Renal cortex interstitium (tissue), 11 donors: ENCODE results near the gene TEX51. TPM values are rescaled to one million over a fixed set of nuclear protein-coding genes. Genes with fewer than 3 reads are reported as not detected.

Experiments used
- DNase-seq, 11 donors: peaks; one replicate each; pipeline ENCODE4 v3.0.0-alpha.2; 2013; ENCODE audit warnings: low read depth in 9 of 11, low spot score in 4 of 11; ENCODE audit errors: extremely low read depth in 1 of 11
- polyA plus RNA-seq, 3 donors: library from polyadenylated mRNA; unstranded; fragments of 120-200 nt; gene quantifications; one replicate each; pipeline ENCODE4 v1.2.1, GENCODE V29; 2013; ENCODE audit not compliant: insufficient read length in 3 of 3

The TEX51 gene
- polyA plus RNA-seq, 3 donors: not detected

DNA sequence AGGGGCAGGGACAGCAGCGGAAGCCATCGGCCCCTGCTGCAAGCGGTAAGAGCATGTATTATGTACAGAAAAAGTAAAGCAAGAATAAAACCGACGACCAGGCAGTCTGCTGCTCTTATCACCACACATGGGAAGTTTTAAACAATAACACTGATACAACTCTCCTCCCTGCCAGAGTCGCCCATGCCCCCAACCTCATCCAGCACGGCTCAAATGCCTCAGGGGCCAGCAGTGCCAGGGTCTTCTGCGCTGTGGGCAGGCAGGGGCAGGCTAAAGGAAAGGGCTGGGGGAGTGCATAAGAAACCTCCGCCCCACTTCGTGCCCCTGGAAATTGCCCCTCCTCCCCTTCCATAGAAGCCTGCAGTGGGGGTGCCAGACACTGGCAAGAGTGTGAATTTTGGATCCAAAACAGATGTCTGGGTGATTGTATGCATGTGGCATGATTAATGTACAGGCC, 10.1 kb downstream of the TEX51 start:
- DNase-seq: no peak

DNA sequence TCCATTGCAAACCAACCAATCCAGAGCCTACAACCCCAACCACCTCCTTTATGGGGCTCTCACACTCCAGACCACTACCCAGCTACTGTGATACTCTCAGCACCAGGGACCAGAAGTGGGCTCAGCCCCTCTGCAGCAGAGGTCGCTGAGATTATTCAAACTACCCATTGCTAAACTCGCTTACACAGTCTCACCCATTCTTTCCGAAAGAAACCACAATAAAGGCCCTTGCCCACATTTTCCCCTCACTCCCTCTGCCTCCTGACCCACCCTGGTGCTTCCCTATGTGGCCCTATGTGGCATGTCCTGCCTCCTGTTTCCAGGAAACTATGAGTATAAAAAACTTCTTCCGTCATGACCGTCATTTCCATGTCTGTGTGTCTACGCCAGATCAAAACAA, 10.7 kb downstream of the TEX51 start:
- DNase-seq: no peak

GRCh38 chr2:126909781-126910180, 11.1 kb downstream of the TEX51 start:
- no peak for DNase-seq

DNA sequence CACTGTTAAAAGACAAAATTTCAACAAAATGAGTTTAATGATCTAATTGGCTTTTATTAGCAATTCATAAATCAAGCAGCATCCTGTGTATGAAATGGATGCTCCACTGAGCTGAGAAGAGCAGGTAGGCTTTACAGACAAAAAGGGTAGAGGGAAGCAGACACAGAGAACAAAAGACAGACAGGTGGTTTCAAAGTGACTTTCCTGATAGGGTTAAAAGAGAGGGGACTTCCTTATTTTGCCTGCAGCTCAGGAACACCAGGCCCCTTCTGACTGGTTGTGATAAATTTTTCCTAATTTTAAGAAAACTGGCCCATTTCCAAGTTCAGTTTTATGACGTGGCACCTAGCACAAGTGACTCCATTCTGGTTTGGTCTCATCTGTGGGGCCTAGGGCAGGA, 11.9 kb downstream of the TEX51 start:
- DNase-seq: no peak

DNA sequence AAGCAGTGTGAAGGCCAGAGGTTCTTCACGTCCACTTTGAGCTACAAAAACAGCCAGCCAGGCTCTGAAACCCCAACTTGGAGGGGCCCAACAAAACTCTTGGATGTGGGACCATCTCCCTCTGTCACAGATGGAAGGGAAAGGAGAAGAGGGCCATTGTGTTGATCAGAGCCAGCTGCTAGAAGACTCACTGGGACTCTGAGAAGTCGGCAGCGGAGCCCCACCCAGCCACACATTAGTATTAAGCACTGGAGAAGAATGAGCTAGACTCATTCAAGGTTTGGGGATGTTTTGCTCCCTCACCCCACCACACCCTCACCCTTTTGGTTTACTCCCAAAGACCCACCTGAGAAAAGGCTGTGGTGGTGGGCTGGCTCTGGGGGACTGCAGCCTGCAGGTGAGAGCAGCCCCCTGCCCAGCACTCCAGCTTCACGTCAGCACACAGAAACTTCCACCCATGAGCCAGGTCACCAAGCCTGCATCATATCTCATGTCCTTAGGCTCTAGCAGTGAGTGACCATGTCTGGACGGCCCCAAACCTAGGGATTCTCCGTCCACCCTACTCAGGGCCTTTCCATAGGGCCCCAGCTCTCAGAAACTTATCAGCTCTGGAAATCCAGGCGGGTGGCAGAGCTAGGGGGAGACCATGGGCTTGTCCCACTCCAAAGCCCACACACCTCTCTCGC, 12.6 kb downstream of the TEX51 start:
- no peak for DNase-seq

DNA sequence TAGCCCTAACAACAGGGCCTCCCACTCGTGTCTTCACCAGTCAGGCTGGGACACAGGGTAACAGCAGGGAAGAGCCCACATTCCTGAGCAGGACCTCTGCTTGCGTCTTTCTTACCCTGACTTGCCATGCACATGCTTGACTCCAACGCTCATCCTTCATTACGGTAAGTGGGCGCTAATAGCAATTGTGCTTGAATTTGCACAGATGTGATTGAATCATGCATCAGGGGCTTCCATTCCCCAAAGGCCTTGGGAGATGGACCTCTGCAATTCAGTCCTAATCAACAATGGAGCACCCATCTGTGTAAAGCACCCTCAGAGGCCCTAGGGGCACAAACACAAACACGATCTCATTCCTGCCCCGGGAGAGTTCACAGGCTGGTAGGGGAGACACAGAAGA, 13.5 kb downstream of the TEX51 start:
- DNase-seq: no peak

GRCh38 chr2:126913329-126913728, 14.6 kb downstream of the TEX51 start:
- no peak for DNase-seq

DNA sequence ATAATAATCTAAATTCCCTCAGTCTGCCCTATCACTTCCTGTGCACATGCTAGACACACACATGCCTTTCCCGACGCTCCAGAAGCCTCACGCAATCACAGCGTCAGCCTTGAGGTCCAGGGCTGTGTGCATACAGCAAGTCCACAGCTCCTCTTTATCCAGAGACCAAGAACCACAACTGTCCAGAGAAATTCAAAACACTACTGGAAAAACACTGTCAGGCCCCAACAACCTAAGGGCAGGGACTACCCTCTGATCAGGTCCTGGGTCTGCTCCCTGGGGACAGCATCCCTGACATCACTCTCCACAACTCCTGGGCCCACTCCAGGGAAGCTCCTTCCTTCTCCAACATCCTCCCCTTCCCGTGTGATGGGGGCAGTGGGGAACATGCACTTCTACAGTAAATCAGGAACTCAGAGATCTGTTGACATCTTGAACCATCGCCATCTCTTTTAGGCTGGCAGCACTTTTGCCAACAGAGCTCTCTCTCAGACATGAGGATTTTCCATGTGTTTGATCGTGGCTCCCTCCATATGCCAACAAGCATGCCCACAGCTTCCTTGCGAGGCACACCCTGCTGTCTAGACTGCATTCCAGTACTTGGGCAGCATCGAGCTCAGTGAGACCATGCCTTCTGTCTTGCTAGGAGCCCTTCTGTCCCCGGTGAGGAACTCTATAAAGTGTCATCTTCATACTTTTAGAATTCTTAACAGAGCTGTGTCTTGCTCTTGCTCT, 15.4 kb downstream of the TEX51 start:
- DNase-seq: no peak

DNA sequence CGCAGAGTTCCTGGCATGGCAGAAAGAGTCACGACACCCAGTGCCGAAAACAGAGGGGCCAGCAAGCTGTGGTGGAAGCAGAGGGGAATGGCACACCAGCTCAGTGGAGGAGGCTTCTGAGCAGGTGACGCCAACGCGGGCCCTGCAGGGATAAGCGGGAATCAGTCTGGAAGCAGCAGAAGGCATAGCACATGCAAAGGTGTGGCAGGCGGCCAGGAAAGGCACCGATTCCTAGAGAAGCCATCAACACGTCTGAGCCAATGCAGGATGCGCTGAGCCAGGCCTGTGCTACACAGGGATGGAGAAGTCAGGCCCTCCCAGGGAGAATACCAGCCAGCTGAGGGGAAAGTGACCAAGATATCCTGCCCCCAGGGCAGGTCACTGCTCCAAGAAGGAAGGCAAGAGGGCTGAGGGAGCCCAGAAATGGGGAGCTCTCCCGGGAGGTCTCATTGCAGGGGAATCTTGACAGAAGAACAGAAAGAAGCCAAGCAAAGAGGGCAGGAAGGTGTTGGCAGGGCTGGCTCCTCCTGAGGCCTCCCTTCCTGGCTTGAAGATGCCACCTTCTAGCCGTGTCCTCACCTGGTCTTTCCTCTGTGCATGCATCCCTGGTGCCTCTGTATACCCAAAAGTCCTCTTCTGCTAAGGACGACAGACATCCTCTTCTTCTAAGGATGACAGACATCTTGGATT, 16.3 kb downstream of the TEX51 start:
- DNase-seq: no peak

DNA sequence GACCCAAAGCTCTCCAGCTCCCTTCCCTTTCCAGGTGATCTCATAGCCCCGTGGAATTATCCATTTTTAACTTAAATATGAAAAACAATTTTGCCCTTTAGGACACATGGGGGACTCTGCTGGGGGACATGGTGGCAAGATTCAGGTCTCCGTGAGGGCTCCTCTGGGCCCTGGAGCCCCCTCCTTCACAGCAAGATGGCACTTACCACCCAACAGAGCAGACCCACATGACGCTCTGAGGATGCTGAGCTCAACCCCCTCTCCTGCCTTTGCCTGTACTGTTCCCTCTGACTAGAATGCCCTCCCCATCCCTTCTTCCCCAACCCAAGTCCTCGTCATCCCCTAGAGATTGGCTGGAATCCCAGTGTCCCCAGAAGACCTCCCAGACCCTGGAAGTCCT, 17.2 kb downstream of the TEX51 start:
- no peak for DNase-seq

DNA sequence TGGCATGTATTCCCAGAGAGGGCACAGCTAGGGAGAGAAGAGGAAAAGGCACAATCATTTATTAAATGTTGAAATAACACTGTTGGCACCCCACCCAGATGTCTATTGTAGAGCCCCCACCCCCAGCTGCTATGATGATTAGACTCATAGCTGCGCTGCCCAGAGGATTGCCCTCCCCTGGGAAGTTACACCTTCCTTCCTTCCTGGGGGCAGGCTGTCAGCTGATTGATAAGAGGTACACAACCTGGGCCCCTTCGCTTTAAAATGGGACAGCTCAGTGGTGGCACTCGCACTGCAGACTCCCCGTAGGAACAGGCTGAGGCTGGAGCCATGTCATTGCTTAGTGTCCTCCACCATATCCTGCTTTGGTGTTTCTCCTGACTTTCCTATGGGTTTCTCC, 18.1 kb downstream of the TEX51 start:
- no peak for DNase-seq

- DNase-seq: no peak
These were observed 22.4 kb downstream of the TEX51 start for GRCh38 chr2:126921066-126921465.

GRCh38 chr2:126930970-126931590, 32.4 kb downstream of the TEX51 start:
- no peak for DNase-seq

GRCh38 chr2:126932529-126932928, 33.8 kb downstream of the TEX51 start:
- DNase-seq: no peak

DNA sequence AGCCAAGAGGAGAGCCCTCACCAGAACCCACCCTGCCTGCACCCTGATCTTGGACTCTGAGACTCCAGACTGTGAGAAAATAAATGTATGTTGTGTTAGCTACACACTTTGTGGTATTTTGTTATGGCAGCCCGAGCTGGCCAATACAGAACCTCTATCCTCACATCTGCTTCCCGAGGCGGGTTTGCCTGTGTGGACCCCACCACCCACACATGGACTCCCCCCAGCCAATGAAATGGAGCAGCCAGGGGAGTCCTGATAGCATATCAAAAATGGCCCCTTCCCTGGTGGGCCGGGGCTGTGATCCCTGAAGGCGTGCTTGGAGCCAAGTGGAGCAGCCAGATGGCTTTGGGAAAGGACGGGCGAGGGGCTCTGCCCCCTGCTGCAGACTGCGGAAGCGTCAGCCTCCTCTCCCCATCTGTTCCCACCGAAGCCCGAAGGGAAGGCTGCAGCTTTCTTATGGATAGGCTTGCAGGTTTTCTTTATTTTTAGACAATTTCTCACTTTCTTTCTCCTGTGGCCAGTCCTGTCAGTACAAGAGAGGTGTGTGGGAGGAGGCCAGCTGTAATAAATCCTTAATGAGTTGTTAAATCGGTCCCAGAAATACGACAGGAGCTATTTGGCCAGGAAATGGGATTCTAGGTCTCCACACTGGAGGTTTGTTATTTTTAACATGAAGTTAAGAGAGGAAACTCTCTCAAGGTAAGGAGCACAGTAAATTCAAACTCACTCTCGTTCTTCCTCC, 34.4 kb downstream of the TEX51 start:
- peak in 7 of 11 donors; percentile 13 to 57 (median 47) for DNase-seq

DNA sequence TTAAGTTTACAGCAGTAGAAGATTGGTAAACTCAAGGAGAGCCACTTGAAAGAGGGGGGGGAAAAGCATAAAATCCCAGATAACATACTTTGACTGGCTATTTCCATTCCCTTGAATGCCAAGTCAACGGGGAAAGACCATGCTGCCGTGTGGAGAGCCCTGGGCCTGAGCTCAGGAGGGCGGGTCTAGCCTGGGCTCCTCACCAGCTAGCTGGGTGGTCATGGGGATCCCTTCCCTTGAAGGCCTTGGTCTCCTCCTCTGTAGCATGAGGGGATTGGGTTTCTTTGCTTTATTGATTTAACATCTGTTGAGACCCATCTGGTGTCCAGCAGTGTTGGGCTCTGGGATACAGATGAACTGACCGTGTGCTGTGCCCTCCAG, 35.0 kb downstream of the TEX51 start:
- DNase-seq: no peak

DNA sequence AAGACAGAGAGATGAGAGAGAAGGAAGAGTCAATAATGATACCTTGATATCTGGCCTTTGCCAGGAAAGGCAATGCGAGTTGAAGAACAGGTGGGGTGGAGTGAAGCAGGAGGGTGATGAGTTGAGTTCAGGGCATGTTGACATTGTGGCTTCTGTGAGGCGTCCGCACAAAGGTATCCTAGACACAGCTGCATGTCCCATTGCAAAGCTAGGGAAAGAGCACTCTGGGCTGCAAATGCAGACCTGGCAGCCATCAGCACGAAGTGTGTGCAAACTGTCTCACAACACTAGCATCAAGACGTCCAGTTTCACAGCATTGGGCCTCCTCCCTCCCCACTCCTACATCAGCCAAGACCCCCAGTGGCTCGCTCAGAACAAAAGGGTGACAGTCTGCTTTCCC, 36.1 kb downstream of the TEX51 start:
- no peak for DNase-seq

DNA sequence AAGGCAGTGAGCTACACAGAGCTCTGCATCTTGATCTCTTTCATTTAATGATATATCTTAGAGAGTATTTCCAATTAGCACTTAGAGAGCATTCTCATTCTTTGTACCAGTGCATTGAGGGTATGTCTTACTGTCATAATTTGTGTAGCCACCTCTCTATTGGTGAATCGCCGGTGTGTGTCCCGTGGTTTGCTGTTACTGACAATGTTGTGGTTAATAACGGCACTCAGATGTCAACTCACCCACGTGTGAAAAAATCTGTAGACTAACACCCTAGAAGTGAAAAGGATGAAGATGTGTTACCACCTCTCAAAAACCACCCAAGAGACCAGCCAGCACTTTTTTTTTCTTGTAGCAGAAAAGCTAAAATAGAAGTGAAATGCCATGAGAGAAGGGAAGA, 37.1 kb downstream of the TEX51 start:
- DNase-seq: no peak

DNA sequence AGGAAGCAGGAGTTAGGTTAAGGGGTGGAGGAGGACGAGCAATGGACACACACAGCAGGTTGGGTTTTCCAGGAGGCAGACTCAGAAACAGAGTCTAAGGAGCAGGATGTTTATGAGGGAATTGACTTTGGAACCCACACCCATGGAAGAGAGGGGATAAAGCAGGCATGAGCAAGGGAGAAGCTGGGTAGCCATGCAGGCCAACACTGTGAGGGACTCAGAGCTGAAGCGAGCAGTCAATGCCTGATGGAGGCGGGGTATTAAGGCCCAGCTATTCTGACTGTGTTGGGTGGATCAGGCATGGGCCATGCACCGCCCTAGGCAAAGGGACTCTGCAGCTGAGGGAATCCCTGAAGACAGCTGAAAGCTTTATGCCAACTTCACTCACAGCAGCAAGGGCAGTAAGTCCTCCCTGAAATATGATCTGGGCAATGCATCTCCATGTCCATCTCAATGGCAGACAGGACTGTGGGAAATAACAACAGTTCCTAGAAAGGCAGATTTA, 37.6 kb downstream of the TEX51 start:
- DNase-seq: no peak
